Astrocyte (in vitro differentiated cells and primary cell): ENCODE results near the gene ZMYND8.

Source experiments
- CTCF ChIP-seq: IDR thresholded peaks from 2 replicates; pipeline ENCODE4 v1.5.1; 2011; ENCODE audit warnings: low read depth, mild to moderate bottlenecking, inconsistent platforms, low read length, moderate library complexity; ENCODE audit not compliant: insufficient read depth
- EZH2 ChIP-seq: IDR thresholded peaks from 2 replicates; pipeline ENCODE4 v1.6.1; 2012; ENCODE audit warnings: mild to moderate bottlenecking, low read length, inconsistent platforms; ENCODE audit not compliant: insufficient read depth

GRCh38 chr20:47289096-47289495 is 67.4 kb downstream of the ZMYND8 start:
- TF ChIP-seq CTCF, result no peak
- TF ChIP-seq EZH2, result no peak
